ENCODE data around the gene NEU2.

NEU2 gene

GRCh38 chr2:233023761-233024410 is 8.6 kb upstream of the NEU2 start:
- Histone ChIP-seq H3K36me3 (no peaks in the 10 kb centered on the region), H3K4me1 (ENCODE audit: control insufficient read depth in 1 of 2, insufficient read depth in 1 of 2, low read depth in 1 of 2, low read length in 1 of 2) (no peaks in the 10 kb centered on the region), H3K27ac (no peak overlapping the region), H3K27me3 (no peaks in the 10 kb centered on the region), H3K9me3 (no peaks in the 10 kb centered on the region), H3K4me3 (ENCODE audit: low read depth in 1 of 2, low read length in 1 of 2) (no peak overlapping the region)
- no peak for TF ChIP-seq CTCF (IDR thresholded peaks at IDR 0.05)

- Histone ChIP-seq H3K4me3 (ENCODE audit: low read depth in 1 of 2, low read length in 1 of 2) (no peak overlapping the region), H3K9me3 (no peaks in the 10 kb centered on the region), H3K4me1 (ENCODE audit: control insufficient read depth in 1 of 2, insufficient read depth in 1 of 2, low read depth in 1 of 2, low read length in 1 of 2) (no peaks in the 10 kb centered on the region), H3K27me3 (no peaks in the 10 kb centered on the region), H3K27ac (no peak overlapping the region), H3K36me3 (no peaks in the 10 kb centered on the region)
- no peak for TF ChIP-seq CTCF (IDR thresholded peaks at IDR 0.05)
These were observed 6.8 kb upstream of the NEU2 start for GRCh38 chr2:233025706-233026105.

GRCh38 chr2:233026198-233026813 is 6.2 kb upstream of the NEU2 start:
- Histone ChIP-seq H3K9me3 (no peaks in the 10 kb centered on the region), H3K27me3 (no peaks in the 10 kb centered on the region), H3K36me3 (no peaks in the 10 kb centered on the region), H3K4me1 (ENCODE audit: control insufficient read depth in 1 of 2, insufficient read depth in 1 of 2, low read depth in 1 of 2, low read length in 1 of 2) (no peaks in the 10 kb centered on the region), H3K27ac (no peak overlapping the region), H3K4me3 (ENCODE audit: low read depth in 1 of 2, low read length in 1 of 2) (no peak overlapping the region)
- TF ChIP-seq CTCF (IDR thresholded peaks at IDR 0.05) = no peak

- no peak for TF ChIP-seq CTCF (IDR thresholded peaks at IDR 0.05)
- H3K27ac ChIP-seq = no peak overlapping the region
- no peaks in the 10 kb centered on the region for H3K36me3 ChIP-seq
- no peak overlapping the region for H3K4me3 ChIP-seq (ENCODE audit: low read depth in 1 of 2, low read length in 1 of 2)
- H3K4me1 ChIP-seq (ENCODE audit: control insufficient read depth in 1 of 2, insufficient read depth in 1 of 2, low read depth in 1 of 2, low read length in 1 of 2) = no peaks in the 10 kb centered on the region
- H3K9me3 ChIP-seq = no peaks in the 10 kb centered on the region
- H3K27me3 ChIP-seq = no peaks in the 10 kb centered on the region
These were observed 3.2 kb upstream of the NEU2 start for GRCh38 chr2:233029321-233029720.

- Histone ChIP-seq H3K36me3 (no peaks in the 10 kb centered on the region), H3K27ac (no peak overlapping the region), H3K4me1 (ENCODE audit: control insufficient read depth in 1 of 2, insufficient read depth in 1 of 2, low read depth in 1 of 2, low read length in 1 of 2) (no peaks in the 10 kb centered on the region), H3K9me3 (no peaks in the 10 kb centered on the region), H3K27me3 (no peaks in the 10 kb centered on the region), H3K4me3 (ENCODE audit: low read depth in 1 of 2, low read length in 1 of 2) (no peak overlapping the region)
- TF ChIP-seq CTCF (IDR thresholded peaks at IDR 0.05) = no peak
These were observed 644 bp upstream of the NEU2 start for GRCh38 chr2:233031556-233032500.
